ENCODE measurements around the gene SPACA6.
"Not testable (repeated sequence)": the region's sequence is repeated elsewhere in the genome, so short reads cannot be mapped to it uniquely, and the experiment has no call there.

- TF ChIP-seq CTCF (IDR thresholded peaks at IDR 0.05); POLR2A (IDR thresholded peaks at IDR 0.05; ENCODE audit: low read depth); EP300 (IDR thresholded peaks at IDR 0.05); POLR2AphosphoS5 (IDR thresholded peaks at IDR 0.05): not testable (repeated sequence)
Observed at GRCh38 chr19:51646730-51647129, 46.4 kb upstream of the SPACA6 start, which contains the start of gene SIGLEC14.

Data from esophagus muscularis mucosa (tissue), 4 donors.